ENCODE measurements around the gene CYSLTR2. TPM values are rescaled to one million over a fixed set of nuclear protein-coding genes. Genes with fewer than 3 reads are reported as not detected.

The CYSLTR2 gene
- total RNA-seq, 1 donor from 2014 or later, result 0.28 TPM

DNA sequence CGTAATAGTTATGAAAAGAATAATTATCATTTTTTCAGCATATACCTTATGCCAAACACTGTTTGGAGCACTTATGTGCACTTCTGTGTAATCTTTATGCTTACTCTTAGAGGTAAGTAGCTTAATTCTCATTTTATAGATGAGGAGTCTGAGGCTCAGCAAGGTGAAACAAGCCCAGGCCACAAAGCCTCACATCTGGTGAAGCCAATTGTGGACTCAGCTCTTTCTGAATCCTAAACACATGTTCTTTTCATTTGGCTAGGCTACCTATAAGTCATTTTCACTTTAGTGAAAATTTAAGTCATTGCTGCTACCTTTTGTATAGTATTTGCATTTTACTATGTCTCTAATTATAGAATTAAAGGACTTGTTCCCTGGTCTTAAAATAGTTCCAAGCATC lies 84.0 kb downstream of the CYSLTR2 start:
- DNase-seq (ENCODE audit: low spot score) (no peak), ATAC-seq (no peak)

DNA sequence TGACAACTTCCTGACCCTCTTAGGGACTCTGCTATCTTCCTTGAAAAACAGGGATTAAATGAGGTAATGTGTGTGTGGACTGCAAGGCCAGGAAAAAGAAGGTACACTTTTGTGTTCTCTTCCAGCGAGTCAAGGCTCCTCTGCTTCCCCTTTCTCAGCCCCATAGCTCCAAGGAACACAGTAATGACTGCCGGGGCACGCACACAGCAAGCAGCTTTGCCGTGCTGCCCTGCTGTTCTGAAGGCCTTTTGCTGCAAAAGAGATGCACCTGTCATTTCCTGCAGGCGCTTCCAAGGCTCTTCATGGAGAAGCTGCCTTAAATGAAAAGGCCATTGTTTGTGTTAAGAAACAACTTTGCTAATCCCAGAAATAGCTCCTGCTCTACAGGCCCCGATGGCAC lies 84.6 kb downstream of the CYSLTR2 start:
- no peak for ATAC-seq
- DNase-seq (ENCODE audit: low spot score), result no peak

DNA sequence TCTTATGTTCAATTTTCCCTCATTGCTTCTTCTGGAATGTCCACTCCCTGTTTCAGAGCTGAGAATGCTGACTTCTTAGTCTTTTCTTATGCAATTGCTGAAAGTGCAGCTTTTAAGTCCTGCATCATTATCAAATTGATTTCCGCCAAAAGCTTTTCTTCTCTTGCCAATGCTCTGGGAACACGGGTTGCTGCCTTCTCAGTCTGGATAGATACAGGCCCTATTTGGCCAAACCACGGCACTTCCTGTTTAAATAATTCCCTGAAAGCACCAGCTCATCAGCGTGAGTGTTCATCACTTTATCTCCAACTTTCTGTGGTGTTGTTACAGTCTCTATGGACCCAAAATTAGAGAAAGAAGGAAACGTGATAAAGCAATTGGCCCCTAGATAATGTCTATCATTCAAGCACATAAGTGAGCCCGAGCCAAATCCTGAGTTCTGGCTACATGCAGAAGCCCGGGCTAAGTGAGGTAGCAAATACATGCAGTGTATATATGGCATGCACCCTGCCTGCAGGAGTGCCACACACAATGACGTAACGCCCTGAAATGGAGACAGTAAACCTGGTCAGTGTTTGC lies 85.7 kb downstream of the CYSLTR2 start:
- ATAC-seq (peak; percentile 43), DNase-seq (ENCODE audit: low spot score) (no peak)

DNA sequence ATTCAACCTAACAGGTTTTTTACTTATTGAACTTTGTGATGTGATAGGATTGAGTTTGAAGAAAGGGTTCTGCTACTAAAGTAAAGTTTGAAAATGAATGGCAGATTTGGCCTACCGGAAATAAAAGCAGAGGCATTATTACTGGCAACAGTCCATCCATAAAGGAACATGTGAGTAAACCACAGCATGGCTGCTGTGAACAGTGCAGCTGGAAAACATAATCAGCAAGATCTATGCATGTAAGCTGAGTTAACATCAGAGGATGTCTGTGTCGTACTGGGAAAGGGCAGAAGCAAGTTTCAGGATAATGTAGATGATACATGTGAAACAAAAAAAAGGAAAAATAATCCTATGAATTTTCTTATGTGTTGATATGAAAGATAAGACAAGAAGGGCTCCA lies 87.6 kb downstream of the CYSLTR2 start:
- DNase-seq (ENCODE audit: low spot score) (no peak), ATAC-seq (no peak)

DNA sequence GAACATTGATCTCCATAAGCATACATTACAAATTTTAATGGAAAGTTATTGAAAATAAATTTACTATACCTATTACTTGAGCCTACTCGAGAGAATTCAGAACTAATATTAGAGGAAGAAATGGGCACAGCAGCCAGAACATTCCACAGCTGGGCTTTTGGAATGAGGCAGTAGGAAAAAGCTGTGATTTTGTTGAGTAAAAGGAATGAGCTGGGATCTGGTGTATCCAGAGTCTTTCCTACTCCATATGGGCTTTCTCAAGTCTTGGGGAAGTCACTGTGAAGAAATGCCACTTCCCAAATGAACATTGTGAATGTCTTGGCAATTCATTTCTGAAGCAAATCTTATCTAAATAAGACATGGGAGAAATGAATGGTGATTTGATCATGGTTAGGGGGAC lies 93.1 kb downstream of the CYSLTR2 start:
- ATAC-seq, result no peak
- no peak for DNase-seq (ENCODE audit: low spot score)

DNA sequence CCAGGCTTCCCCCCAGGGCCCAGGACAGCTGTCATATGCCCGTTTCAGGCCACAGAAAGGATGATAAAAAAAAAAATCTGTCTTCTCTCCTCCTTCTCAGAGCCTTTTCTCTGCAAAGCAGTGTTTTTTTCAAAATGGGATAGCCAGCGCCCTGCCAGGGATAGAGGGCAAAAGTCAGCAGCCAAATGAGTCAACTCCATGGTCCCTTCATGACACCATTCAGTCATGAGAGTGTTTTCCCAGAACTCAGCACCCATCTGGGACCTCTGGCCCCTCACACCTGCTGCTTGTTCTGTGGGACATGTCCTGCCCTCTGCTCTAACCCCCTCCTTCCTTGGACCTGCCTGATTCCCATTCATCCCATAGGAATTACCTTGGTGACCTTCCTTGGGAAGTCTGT lies 95.0 kb downstream of the CYSLTR2 start:
- no peak for ATAC-seq
- DNase-seq (ENCODE audit: low spot score), result no peak

DNA sequence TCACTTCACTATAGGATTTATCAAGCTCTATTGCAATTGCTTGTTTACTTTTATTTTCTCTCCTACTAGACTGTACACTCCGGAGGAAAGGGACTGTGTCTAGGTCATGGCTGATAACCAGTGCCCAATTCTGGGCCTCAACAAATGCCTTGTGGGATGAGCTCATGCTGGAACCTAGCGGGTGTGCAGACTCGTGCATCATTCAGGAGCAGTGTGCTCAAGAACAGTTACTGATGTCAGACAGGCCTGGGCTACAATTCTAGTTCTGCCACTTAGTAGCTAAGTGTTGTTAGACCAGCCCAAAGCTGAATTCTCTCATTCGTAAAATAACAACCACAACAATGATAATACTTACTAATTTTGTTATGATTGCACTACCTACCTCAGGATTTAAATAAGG lies 95.4 kb downstream of the CYSLTR2 start:
- DNase-seq (ENCODE audit: low spot score), result no peak
- no peak for ATAC-seq

DNA sequence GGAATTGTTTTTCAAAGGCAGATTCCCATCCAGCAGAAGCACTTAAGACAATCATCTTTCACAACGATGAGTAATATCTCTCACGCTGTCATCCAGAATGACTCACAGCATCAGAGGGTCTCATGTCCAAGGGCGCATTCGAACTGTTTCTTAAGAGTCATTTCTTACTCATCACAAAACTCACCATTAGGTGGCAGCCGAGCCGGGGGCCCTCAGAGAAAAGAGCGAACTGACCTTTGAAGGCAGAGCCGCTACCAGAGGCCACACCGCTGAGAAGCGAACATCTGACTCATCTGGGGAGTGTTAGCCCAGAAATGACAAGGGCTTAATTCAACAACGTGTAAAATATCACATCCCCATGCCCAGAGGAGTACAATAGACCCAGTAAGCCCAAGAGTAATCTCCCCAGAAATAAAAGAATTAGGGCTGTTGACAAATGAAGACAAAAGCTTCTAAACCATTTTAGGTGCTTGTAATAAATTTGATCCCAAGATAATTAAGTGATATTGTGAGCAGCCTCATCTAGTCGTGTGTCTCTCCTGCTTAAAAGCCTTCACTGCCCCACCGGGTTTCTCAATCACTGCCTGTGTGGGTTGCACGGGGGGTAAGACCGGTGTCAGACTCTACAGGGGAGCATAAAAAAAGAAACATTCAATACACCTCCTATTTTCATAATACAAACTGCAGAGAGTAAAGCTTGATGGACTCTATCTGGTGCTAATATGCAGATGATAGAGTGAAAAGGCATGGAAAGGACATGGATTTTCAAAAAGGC lies 96.2 kb downstream of the CYSLTR2 start:
- DNase-seq (ENCODE audit: low spot score), result no peak

DNA sequence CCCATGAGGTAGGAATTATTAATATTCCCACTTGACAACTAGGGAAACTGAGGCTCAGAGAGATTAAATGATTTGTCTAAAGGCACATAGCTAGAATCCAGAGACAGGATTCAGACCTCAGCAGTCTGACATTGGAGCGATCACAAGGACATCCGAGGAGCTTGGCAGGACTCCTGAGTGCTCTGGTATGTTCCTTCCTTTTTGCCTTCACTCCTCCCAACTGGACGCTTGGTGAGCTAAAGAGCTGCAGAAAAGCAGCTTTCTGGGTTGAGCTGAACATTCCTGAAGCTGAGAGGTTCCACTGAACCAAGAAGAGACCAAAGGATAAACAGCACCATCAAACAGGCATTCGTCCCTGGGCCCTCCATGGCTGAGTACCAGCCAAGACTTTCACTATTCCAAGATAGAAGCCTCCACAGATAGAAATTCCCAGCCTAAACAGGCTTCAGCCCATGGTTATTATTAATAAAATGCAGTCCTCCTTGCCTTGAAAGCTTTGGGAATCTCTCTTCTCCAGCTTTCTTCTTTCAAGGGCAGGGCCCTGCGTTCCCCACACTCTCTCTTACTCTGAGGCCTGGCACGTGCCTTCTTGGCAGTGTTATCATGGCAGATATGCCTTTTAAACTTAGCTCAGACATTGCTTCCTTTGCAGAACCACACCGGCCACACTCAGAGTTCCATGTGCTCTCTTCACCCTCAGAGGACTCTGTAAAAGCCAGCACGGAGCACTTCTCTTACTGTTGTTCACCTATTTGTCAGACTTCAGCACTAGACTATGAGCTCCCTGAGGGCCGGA lies 97.1 kb downstream of the CYSLTR2 start:
- ATAC-seq, result no peak

More for the DNA sequence above, 96.2 kb downstream of the CYSLTR2 start:
- peak; percentile 96 for ATAC-seq

DNA sequence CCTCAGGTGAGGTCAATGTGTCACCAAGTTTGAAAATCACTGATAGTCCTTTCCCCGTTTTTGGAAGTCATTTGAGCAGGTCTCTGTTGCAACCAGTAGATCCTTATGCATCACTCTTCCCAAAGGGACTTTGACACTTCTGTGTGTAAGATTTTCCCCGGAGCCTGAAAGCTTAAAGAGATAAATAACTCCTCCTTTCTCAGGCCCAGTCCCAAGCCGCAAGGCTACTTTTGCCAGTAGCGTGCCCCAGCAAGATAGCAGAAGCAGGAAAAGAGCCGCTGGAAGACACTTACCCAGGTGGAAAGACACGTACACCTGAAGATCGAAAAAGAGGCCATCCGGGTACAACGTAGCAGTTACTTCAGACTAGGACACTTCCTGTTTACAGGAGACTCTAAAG lies 106.9 kb downstream of the CYSLTR2 start:
- no peak for ATAC-seq
- DNase-seq (ENCODE audit: low spot score), result no peak

More for the DNA sequence above, 97.1 kb downstream of the CYSLTR2 start:
- DNase-seq (ENCODE audit: low spot score), result no peak

Other genes with a start within 250 kb of the CYSLTR2 start
- 4.8 TPM for gene LPAR6, start 240.8 kb upstream of the CYSLTR2 start, total RNA-seq
- 3.5 TPM for gene RCBTB2, start 120.8 kb upstream of the CYSLTR2 start, total RNA-seq

All from left lobe of liver (tissue), 2 donors.